Measurements from ENCODE around the gene FILIP1L. TPM values are rescaled to one million over a fixed set of nuclear protein-coding genes. Genes with fewer than 3 reads are reported as not detected.

The FILIP1L gene
- total and polyA plus RNA-seq, 2 of the 13 experiments (the other 11 are each of a cell fraction or from before 2014, with no cell fraction given), result 8.1 to 187 TPM

DNA sequence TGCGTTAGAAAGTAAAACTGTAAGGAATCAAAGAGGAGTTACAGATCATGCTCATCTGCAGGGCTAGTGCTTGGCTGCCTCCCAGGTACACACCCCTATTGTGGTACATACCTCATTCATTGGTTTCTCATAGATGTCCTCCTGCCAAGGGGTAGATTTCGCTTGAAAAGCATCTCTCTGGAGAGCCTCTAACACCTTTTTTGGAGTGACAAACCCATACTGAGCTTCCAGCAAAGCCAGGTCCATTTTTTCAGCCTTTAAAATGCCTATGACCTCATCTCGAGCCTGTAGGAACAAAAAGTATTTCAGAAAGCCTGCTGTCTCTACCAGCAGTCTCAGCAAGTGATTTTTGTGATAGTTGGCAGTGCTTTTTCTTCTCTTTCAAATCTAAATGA lies 184.6 kb downstream of the FILIP1L start:
- BruUV-seq (replicated peaks), result no TSS peak
- CTCF ChIA-PET (ENCODE audit: low intra/inter-chr PET ratio, low total read pairs), result no interaction called here
- H3K27me3 ChIP-seq (ENCODE audit: control insufficient read depth in 1 of 2, insufficient read depth in 2 of 2, low read length in 2 of 2), result no peaks in the 10 kb centered on the region
- no peak for FAIRE-seq
- no peak overlapping the region for H3K4me3 ChIP-seq (replicated peaks in 1 of 3; ENCODE audit: insufficient read depth in 1 of 3, low read depth in 2 of 3, low read length in 3 of 3)
- H2AFZ ChIP-seq (ENCODE audit: low read length), result no peak overlapping the region
- DNase-seq (ENCODE audit: low spot score), result no peak
- H3K9me3 ChIP-seq (ENCODE audit: low read length), result no peaks in the 10 kb centered on the region
- no peak for ATAC-seq
- intact Hi-C loops (cut with micrococcal nuclease; ENCODE audit: unreplicated experiment), result no loop called here
- H3K27ac ChIP-seq (ENCODE audit: extremely low read length, insufficient read depth, low read length), result no peak overlapping the region
- H3K79me2 ChIP-seq (ENCODE audit: insufficient read depth, low read length), result no peaks in the 10 kb centered on the region
- in situ Hi-C loops (cut with HindIII; ENCODE audit: extremely low pct_ligation_motif_present, low pct_unique_long_range_greater_than_20kb), result no loop called here
- POLR2A ChIA-PET, result no interaction called here
- no peak overlapping the region for H3K9ac ChIP-seq (ENCODE audit: insufficient read depth, low read depth, low read length)
- H4K20me1 ChIP-seq (ENCODE audit: insufficient read depth, low read length), result no peaks in the 10 kb centered on the region
- 92% methylated on average over 3 of the region's 3 CpGs for WGBS (ENCODE audit: low lambda C conversion rate)
- H3K36me3 ChIP-seq (replicated peaks in 1 of 2; ENCODE audit: control insufficient read depth in 1 of 2, insufficient read depth in 2 of 2, low read length in 2 of 2), result no peaks in the 10 kb centered on the region
- no peak overlapping the region for H3K4me2 ChIP-seq (ENCODE audit: low read depth, low read length)
- H3K4me1 ChIP-seq (ENCODE audit: insufficient read depth, low read length), result peaks cover 63% of the 10 kb centered on the region
- TF ChIP-seq BORCS8-MEF2B (CRISPR knock-in tag; IDR thresholded peaks at IDR 0.05) (no peak), AGO2 (optimal IDR thresholded peaks at IDR 0.05; ENCODE audit: low read depth, low read length) (no peak), FOXK2 (IDR thresholded peaks at IDR 0.05) (no peak), PPARG (CRISPR knock-in tag; conservative IDR thresholded peaks at IDR 0.05) (no peak), ZNF101 (CRISPR knock-in tag; IDR thresholded peaks at IDR 0.05; ENCODE audit: borderline replicate concordance, low read depth) (no peak), ZNF703 (CRISPR knock-in tag; IDR thresholded peaks at IDR 0.05; ENCODE audit: borderline replicate concordance) (no peak), ZNF441 (CRISPR knock-in tag; IDR thresholded peaks at IDR 0.05; ENCODE audit: borderline replicate concordance) (no peak), ZNF589 (CRISPR knock-in tag; conservative IDR thresholded peaks at IDR 0.05) (no peak), IKZF4 (CRISPR knock-in tag; IDR thresholded peaks at IDR 0.05; ENCODE audit: borderline replicate concordance, low read depth, not compliant biosample characterization) (no peak)
- TF ChIP-seq, protein P1, sequence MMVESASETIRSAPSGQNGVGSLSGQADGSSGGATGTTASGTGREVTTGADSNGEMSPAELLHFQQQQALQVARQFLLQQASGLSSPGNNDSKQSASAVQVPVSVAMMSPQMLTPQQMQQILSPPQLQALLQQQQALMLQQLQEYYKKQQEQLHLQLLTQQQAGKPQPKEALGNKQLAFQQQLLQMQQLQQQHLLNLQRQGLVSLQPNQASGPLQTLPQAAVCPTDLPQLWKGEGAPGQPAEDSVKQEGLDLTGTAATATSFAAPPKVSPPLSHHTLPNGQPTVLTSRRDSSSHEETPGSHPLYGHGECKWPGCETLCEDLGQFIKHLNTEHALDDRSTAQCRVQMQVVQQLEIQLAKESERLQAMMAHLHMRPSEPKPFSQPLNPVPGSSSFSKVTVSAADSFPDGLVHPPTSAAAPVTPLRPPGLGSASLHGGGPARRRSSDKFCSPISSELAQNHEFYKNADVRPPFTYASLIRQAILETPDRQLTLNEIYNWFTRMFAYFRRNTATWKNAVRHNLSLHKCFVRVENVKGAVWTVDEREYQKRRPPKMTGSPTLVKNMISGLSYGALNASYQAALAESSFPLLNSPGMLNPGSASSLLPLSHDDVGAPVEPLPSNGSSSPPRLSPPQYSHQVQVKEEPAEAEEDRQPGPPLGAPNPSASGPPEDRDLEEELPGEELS (CRISPR knock-in tag; IDR thresholded peaks at IDR 0.05), result no peak
- TF ChIP-seq, protein P2, sequence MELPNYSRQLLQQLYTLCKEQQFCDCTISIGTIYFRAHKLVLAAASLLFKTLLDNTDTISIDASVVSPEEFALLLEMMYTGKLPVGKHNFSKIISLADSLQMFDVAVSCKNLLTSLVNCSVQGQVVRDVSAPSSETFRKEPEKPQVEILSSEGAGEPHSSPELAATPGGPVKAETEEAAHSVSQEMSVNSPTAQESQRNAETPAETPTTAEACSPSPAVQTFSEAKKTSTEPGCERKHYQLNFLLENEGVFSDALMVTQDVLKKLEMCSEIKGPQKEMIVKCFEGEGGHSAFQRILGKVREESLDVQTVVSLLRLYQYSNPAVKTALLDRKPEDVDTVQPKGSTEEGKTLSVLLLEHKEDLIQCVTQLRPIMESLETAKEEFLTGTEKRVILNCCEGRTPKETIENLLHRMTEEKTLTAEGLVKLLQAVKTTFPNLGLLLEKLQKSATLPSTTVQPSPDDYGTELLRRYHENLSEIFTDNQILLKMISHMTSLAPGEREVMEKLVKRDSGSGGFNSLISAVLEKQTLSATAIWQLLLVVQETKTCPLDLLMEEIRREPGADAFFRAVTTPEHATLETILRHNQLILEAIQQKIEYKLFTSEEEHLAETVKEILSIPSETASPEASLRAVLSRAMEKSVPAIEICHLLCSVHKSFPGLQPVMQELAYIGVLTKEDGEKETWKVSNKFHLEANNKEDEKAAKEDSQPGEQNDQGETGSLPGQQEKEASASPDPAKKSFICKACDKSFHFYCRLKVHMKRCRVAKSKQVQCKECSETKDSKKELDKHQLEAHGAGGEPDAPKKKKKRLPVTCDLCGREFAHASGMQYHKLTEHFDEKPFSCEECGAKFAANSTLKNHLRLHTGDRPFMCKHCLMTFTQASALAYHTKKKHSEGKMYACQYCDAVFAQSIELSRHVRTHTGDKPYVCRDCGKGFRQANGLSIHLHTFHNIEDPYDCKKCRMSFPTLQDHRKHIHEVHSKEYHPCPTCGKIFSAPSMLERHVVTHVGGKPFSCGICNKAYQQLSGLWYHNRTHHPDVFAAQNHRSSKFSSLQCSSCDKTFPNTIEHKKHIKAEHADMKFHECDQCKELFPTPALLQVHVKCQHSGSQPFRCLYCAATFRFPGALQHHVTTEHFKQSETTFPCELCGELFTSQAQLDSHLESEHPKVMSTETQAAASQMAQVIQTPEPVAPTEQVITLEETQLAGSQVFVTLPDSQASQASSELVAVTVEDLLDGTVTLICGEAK (IDR thresholded peaks at IDR 0.05), result no peak
- TF ChIP-seq, protein P2 (CRISPR knock-in tag; IDR thresholded peaks at IDR 0.05), result no peak
- TF ChIP-seq, protein P3, sequence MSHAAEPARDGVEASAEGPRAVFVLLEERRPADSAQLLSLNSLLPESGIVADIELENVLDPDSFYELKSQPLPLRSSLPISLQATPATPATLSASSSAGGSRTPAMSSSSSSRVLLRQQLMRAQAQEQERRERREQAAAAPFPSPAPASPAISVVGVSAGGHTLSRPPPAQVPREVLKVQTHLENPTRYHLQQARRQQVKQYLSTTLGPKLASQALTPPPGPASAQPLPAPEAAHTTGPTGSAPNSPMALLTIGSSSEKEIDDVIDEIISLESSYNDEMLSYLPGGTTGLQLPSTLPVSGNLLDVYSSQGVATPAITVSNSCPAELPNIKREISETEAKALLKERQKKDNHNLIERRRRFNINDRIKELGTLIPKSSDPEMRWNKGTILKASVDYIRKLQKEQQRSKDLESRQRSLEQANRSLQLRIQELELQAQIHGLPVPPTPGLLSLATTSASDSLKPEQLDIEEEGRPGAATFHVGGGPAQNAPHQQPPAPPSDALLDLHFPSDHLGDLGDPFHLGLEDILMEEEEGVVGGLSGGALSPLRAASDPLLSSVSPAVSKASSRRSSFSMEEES (CRISPR knock-in tag; IDR thresholded peaks at IDR 0.05), result no peak

Data from HepG2 (cell line).